Activated CD4-positive, alpha-beta T cell treated with anti-CD3 and anti-CD28 coated beads, Interleukin-2, Interleukin-4, amounts not matched to agents 100 ng/mL and 50 ng/mL, durations not matched to agents 16 hours and 8 hours (primary cell): ENCODE measurements around the gene CFAP77.

Experiments used
- DNase-seq: peaks from one replicate; pipeline ENCODE4 v3.0.0-alpha.2; 2020; ENCODE audit warnings: low spot score

Gene CFAP77

DNA sequence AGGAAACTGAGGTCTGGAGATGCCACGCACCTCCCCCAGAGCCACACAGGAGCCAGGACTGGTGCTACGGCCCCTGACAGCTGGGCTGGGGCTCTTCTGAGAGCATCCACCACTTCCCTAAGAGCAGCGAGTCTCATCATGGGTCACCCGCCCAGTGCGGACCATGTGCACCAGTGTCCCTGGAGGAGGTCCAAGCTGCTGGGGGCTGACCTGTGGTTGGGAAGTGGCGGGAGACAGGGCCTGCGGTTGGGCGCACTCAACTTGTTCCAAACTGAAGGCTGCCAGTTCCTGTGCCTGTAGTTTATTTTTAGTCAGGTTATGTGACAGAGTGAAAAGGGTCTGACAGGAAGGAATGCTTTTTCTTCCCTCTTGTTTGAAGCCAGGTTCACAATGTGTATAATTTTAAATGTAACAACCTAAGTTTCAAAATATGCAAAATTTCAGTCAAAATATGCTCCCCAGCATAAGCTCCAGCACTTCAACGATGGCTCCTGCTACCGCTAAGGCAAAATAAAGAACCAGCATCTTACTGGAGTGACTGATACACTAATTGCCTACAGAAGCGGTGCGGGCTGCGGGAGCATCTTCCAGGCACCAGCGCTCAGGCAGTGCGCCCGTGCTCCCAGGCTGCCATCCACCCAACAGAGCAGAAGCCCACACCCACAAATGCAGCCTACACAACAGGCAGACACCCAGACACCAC lies 187.2 kb downstream of the CFAP77 start:
- DNase-seq = no peak

- DNase-seq = no peak
These were observed 190.4 kb downstream of the CFAP77 start for GRCh38 chr9:132600326-132600984.

- no peak for DNase-seq
These were observed 192.2 kb downstream of the CFAP77 start for GRCh38 chr9:132602207-132602606.

DNA sequence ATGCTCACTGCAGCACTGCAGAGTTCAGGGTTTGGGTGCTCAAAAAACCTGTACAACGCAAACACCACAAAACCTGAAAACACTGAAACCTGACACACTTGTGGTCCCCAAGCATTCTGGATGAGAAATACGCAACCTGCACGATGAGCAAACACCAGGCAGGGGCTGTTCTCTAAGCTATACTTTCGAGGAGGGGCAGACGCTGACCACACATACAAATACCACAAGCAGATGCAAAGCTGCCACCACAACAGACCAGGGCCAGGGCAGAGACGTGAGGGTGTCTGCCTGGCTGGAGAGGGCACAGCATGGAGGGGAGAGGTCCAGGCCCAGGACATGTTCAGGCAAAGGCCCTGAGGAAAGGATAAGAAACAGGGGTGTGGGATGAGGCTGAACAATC lies 195.4 kb downstream of the CFAP77 start:
- no peak for DNase-seq

DNA sequence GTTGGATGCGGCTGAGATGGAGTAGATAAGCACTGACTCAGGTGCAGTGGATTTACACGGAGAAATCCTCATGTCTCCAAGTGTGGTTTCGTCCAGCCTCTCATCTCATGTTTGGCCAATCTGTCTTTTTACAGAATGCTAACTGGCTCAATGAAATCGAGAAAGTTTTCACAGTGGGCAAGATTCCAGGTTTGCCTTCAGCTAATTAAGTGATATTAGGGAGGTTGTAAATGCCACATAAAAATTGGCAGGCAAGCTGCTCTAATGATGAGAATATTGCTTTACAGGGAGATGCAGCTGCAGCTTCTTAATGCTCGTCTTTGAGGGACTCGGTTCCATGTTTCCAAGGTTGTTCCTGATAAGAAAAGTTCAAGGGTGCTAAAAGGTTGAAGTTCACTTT lies 196.1 kb downstream of the CFAP77 start:
- no peak for DNase-seq

DNA sequence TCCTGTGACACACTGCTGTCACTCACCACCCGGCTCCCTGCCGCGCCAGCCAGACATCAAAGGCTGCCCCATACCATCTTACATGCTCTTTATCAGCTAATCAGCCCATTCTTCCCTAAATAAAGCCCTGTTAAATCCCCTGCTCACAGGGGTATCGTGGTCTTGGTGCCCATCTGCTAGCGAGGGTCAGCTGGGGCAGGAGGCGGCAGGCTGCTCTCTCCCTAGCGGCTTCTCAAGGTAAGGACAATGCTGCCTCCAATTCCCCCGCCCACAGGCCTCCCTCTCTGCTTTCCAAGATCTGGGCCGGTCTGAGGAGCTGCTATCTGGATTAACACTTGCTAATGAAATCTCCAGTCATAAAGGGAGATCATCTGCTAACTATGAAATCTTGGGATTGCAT lies 199.2 kb downstream of the CFAP77 start:
- DNase-seq = no peak

- DNase-seq = peak; percentile 17
These were observed 199.8 kb downstream of the CFAP77 start for GRCh38 chr9:132609829-132610228.

DNA sequence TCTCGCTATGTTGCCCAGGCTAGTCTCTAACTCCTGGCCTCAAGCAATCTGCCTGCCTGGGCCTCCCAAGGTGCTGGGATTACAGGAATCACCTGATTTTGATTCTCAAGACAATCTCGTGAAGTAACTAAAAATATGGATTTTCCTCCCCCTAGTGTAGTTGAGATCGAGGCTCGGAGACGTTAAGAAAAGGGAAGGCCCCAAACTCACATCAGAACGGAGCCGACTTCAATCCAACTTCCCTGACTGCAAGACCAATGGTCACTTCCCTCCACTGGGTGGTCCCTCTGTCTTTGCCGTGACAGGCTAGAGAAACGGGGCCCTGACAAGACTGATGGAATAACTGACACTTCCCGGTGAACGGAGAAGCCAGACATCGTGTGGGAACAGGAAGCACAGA lies 200.7 kb downstream of the CFAP77 start:
- no peak for DNase-seq

- no peak for DNase-seq
These were observed 204.3 kb downstream of the CFAP77 start for GRCh38 chr9:132614324-132614723.

- no peak for DNase-seq
These were observed 205.8 kb downstream of the CFAP77 start for GRCh38 chr9:132615774-132616173.

DNA sequence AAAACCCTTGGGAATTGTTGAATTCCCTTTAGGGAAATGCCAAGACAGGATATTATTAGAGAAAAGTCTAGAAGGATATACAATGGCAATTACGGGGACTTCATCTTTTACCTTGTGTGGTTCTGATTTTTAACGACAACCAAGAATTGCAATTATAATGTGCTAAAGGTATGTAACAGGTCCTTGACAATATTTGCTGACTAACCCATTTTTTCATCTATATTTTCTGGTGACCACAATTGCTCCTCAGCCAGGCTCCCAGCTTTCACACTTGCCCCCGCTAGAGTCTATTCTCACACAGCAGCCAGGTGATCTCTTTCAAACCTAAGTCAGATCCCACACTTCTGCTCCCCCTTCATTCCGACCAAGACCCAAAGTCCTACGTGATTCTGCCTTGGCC lies 206.7 kb downstream of the CFAP77 start:
- no peak for DNase-seq

DNA sequence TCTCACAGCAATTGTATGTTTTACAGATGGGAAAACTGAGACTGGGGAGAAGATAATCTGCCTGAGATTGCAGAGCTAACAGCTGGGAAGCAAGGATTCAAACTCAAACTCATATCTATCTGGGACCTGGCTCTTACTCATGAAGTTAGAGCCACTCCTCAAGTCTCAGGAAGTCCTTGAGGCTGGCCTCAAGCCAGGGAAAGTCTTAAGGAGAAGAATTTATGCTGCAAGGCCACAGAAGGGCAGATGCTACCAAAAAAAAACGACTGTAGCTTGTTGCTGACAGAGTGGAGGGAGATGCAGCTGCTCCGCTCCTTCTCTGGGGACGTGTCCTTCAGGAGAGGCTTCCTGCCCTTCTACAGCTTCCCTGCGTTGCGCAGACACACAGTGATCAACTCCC lies 212.1 kb downstream of the CFAP77 start:
- no peak for DNase-seq
